HG02840 (cell line): ENCODE results near the gene PPP1R2.
"Not testable (repeated sequence)": the region's sequence is repeated elsewhere in the genome, so short reads cannot be mapped to it uniquely, and the experiment has no call there.

Experiments
- ATAC-seq: cut with Tn5 transposase; IDR thresholded peaks from one replicate; pipeline ENCODE4 v1.9.1; 2021; ENCODE audit warnings: mild to moderate bottlenecking, moderate library complexity, moderate number of reproducible peaks; ENCODE audit not compliant: unreplicated experiment, low FRiP score

Gene PPP1R2

DNA sequence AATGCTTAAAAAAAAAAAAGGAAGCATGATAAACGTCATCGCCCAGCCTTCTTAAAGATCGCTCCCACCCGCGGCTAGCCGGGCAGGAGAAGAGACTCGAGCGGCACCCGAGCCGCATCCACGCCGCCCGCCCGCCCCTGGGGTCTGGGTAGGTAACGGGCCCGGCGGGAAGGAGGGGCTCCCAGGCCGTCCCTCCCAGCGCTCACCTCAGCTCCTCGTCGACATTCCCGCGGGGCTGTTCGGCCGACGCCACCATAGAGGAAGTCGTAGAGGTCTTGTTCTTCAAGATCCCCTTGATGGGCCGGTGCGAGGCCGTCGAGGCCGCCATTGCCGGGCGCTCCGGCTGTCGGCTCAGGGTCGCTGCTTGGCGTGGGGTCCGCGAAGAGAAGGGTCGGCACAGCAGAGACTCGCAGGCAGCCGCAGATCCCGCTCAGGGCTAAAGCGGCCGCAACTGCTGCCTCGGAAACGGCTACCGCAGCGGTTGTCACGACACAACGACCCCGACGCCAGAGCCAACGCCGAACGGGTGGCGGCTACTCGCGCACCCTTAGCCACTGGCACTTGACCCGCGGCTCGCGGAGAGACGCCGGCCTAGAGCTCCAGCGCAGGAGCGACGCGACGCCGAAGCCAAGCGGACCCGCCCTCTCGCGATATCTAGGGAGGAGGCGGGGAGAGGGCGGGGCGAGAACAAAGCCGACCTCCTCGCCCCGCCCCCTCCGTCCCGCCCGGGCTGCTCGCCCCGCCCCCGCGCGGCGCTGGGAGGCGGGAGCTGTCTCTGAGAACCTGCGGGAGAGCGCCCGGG is at the start of gene PPP1R2:
Gene PPP1R2 (minus strand): TSS at position 628 of the 802 bp plus-strand sequence. CDS start 300 bp downstream, at position 328.
- peak; percentile 71 for ATAC-seq

DNA sequence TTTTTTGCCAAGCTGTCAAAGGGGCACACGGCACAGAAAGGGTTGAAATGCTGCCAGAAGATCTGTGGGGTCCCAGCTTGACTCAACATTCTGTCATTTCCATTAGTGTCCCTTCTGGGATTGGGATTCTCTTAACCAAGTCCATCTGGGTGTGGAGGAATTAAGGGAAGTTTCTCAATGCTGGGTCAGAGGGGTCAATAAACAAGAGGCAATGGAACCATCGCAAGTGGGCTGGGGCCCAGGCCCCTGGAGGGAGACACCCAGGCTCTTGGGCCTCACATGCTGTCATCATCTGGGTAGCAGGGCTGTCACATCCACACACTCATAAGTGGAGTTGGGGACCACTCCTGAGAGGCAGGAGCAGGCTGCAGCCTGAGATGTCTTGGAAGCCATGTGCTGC is 48.7 kb upstream of the PPP1R2 start:
- ATAC-seq, result no peak

DNA sequence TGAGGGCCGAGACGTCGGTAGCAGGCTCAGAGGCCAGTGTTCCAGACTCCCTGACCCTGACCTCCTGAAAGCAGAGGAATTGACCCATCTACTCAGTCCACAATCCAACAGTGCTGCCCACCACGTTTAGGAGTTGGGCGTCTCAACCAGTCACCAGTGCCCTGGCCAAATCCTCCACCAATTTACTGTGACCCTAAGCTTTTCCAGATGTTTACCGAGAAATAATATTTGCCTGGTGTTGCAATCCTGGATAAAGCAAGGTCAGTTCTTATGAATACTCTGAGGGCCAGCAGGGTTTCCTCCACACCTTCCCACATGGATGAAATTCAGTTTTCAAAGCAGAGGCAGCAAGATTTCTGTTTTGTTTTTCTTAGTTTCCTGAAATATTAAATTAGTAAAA is 48.1 kb upstream of the PPP1R2 start:
- no peak for ATAC-seq

GRCh38 chr3:195590381-195590780 is 47.3 kb upstream of the PPP1R2 start:
- not testable (repeated sequence) for ATAC-seq

GRCh38 chr3:195589796-195590195 is 46.7 kb upstream of the PPP1R2 start:
- ATAC-seq, result not testable (repeated sequence)

DNA sequence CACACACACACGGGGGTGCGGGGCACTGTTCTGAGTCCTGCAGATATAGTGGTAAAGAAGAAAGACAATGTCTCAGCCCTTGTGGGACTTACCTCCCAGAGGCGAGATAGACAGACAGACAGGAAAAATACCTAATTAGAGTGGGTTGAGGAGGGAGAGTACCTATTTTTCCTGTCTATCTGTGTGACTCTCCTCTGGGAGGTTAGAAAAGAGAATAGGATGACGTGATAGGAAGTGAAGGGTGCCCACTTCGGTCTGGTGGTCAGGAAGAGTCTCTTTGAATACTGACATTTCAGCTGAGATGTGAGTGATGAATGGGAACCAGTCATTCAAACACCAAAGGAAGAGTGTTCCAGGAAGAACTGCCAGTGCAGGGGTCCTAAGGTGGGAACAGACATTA is 44.7 kb upstream of the PPP1R2 start:
- ATAC-seq, result no peak

DNA sequence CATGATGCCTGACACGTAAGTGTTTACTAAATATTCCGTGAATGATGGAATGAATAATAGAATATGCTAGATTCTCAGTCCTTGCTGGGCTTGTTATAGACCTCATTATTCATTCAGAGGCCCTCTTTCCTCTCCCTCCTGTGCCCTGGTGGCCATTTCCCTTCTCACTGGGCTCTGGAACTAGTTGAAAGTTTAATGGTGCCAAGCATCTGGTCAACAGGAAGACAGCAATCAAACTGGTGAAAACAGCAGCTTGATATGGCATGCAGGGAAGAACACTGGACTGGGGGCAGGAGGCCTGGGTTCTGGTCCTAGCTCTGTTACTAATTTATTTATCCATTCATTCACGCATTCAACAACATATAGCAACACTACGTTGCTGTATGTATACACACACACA is 44.3 kb upstream of the PPP1R2 start:
- no peak for ATAC-seq

GRCh38 chr3:195584543-195584870 is 41.4 kb upstream of the PPP1R2 start:
- ATAC-seq, result no peak

DNA sequence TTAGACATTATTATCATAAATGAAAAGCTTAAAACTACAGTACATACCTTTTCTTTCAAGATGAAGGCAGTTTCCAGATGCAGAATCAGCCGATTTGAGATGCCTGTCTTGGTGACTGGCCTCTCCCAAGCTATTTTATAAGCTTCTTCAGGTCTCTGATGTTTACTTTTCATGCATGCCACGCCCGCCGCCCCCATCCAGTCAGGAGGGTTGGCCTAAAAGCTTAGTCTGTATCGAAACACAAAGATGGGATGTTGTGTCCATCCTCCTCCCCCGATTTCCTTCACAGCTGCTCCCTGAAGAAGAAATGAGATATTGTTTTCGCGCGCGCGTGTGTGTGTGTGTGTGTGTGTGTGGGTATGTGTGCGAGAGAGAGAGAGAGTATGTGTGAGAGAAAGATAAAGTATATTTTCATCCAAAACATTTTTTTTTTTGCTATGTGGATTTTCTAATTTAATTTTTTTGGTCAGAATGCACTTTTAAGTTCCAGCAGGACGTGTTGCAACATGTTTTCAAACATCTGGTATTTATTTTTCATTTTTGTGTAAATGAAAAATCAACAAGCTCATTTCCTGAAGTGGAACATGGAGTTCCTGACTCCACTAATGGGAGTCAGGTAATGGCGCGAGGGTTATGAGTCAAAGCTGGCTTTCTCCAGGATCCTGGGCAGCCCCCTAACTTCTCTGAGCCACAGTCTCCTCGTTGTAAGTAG is 40.9 kb upstream of the PPP1R2 start, which contains the start of gene APOD:
Gene APOD (minus strand): TSS at position 110 of the 712 bp plus-strand sequence. CDS start 4,479 bp downstream, outside the sequence.
- no peak for ATAC-seq

DNA sequence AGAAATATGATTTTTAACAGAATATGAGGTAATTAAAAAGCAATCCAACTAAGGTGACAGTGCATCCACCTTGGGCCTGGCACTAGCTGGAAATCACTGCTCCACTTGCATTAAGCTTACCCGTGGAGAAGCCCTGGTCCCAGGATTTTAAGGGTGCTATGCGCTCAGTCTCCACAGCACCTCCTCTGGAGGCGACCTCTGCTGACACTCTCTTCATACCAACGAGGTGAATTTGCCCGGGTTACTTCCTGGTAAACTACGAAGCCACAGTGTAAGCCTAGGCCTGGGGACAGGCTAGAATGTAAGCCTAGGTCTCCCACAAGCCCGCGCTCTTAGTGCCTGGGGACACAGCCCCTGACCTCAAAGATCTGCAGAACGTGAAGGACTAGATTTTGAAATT is 39.8 kb upstream of the PPP1R2 start:
- ATAC-seq, result no peak

GRCh38 chr3:195580744-195581443 is 37.8 kb upstream of the PPP1R2 start:
- no peak for ATAC-seq

DNA sequence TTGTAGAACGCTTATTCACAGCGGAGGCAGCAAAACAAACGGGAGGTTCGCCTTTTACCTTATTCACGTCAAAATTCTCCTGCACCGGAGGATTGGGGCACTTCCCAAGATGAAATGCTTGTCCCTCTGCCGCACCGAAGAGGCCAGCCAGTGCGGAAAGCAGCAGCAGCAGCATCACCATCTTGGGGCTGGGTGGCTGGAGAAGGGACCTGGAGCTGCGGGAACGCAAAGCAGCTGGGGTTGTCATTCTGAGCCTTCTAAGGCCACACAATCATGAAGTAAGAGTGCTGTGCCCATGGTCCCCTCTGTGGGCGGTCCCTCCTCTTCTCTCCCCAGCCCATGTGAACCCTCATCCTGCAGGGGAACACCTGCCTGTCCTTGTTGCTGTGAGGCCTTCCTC is 36.2 kb upstream of the PPP1R2 start:
- no peak for ATAC-seq

- ATAC-seq, result no peak
These were observed 35.4 kb upstream of the PPP1R2 start for GRCh38 chr3:195578565-195578964.

GRCh38 chr3:195577645-195578177 is 34.6 kb upstream of the PPP1R2 start:
- ATAC-seq, result no peak

- no peak for ATAC-seq
These were observed 31.6 kb upstream of the PPP1R2 start for GRCh38 chr3:195574497-195575304.

GRCh38 chr3:195573611-195574496 is 30.7 kb upstream of the PPP1R2 start:
- ATAC-seq, result no peak

DNA sequence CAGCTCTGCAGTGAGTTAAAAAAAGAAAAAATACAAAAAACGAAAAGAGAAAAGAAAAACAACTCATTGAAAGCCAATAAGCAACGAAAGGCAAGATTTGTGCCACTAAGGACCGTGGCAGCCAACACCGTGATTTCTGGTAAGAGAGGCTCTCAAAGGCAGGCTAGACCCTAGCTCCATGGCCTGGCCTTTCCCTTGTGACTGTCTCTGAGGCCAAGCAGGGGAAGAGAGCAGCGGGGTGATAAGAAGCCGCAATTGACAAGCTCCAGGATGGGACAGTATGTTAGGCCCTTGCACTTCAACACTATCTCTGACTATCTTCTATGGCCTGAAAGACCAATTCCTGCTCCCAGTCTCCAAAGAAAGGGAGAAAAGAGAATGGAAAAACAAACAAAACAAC is 28.2 kb upstream of the PPP1R2 start:
- no peak for ATAC-seq

GRCh38 chr3:195570912-195571311 is 27.8 kb upstream of the PPP1R2 start:
- no peak for ATAC-seq

- ATAC-seq, result no peak
These were observed 27.2 kb upstream of the PPP1R2 start for GRCh38 chr3:195570344-195570743.
